NCI-H2196 (cell line): Measurements from ENCODE around the gene ASAP2.
A peak's percentile ranks its signal among the peaks of the same experiment; 100 is the strongest.

Source experiments
- DNase-seq: peaks from one replicate; lab custom pipeline; 2025; ENCODE audit not compliant: unreplicated experiment; lab: John Stamatoyannopoulos, UW

The ASAP2 gene

GRCh38 chr2:9419541-9419940 lies 212.9 kb downstream of the ASAP2 start:
- no peak for DNase-seq

DNA sequence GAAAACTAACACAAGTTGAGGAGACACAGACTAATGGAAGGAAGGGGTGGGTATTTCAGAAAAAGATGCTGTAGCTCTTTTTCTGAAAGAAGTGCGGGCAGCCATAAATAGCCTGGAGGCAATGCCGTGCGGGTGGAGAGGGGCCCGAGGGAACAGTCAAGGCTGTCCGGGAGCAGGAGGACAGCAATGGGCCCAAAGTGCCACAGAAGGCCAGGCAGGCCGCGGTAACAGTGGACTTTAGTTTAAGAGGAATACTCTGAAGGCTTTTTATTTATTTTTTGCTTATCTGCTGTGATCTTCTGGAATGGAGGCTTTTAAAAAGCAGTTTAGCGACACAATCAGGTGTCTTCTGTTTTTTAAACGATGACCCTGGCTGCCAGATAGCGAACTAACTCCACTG lies 213.9 kb downstream of the ASAP2 start:
- DNase-seq, result no peak

DNA sequence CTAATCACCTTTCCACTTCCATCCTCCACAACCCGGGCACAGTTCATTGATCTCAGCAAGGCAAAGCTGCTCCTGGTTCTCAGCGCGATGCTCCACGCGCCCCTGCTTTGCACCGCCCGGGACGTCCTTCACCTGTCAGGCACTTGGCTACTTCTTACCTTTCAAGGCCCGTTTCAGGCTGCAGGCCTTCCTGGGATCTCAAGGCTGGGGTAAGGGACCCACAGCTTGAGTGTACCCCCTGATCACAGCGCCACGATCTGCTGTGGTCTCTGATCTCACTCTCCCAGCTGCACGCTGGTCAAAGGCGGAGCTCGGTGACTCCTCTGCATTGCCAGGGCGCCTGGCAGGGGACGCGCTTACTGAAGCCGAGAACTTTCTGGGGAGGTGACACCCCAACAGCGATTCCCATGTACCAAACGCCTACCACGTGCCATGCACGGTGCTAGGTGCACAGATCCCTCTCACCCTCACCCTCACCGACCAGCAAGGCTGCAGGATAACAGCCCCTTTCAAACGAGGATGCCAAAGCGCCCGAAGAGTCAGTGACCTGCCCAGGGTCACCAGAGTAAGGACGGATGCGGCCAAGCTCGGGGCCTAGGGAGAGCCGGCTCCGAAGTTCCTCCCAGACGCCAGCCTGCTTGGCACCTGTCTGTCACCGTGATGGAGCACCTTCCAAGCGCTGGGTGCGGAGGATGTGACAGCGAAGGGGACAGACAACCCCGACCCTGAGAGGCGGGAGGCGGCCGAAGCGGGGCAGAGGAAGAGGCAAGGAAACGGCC lies 215.9 kb downstream of the ASAP2 start:
- no peak for DNase-seq

DNA sequence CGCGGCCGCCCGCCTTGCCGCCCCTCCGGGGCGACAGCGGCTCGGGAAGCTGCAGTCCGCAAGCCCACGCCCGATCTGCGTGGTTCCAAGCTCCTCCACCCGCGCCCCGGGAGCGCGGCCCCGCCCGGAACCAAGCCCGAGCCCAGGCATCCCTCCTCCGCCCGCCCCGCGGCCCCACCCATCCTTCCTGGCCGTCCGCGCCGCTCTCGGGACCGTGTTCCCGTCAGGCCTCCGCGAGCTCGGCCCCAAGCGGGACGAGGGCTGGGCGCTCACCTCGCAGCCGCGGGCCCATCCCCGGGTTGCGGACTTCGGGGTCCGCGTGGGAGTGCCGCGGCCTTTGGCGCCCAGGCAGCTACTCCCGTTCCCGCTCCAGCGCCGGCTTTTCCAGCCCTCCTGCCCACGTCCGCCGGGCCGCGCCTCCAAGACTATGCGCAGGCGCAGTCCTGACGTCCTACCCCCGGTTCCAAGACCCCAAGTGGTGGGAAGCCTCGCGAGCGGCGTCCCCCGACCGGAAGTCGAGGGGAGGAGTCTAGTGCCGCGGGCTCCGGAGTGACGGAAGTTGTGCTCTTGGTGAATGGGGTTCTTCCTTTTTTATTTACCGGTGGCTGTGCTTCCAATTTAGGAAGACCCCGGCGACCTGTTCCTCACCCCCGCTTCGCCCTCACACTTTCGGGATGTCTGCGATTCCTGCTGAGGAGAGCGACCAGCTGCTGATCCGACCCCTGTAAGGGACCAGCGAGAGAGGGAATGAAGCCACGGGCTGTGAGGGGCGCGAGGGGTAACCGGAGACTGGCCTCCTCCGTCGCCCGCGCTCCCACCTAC lies 216.7 kb downstream of the ASAP2 start, which contains the start of the genes CPSF3 and ITGB1BP1:
CPSF3 (plus strand) TSS at position 555 of the 822 bp plus-strand sequence; CDS start at position 675, 120 bp downstream.
ITGB1BP1 (minus strand) TSS at position 429 of the 822 bp plus-strand sequence. CDS start 4,831 bp downstream, outside the sequence.
- peak; percentile 98 for DNase-seq

- no peak for DNase-seq
These were observed 217.3 kb downstream of the ASAP2 start for GRCh38 chr2:9423922-9424272.

GRCh38 chr2:9424447-9425164 lies 218.0 kb downstream of the ASAP2 start:
- no peak for DNase-seq

DNA sequence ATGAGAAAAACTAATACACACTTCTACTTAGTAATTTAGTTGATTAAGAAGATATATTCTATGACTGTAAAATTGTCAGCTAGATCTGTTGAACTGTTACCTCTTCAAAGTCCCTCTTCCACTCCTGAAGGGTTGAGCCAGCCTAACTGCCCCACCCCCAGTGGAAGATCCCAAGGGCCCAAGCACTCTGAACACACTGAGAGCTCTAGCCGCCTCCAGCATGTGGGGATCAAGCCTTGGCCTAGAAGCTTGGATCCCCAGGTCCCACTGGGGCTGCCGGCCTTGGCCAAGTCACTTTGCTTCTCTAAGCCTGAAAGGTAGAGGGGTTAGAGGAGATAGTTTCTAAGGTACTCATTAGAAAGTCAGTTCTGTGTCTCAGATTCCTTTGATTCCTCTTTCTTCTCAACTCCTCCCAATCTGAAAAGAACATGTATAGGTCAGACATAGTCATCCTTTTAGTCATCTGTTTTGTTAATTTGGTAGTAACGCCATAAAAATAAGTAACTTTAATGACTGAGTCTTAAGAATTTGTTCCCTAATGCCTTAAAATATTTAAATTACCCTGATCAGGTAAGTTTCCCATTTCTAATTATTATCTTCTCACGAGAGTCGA lies 222.5 kb downstream of the ASAP2 start:
- no peak for DNase-seq

DNA sequence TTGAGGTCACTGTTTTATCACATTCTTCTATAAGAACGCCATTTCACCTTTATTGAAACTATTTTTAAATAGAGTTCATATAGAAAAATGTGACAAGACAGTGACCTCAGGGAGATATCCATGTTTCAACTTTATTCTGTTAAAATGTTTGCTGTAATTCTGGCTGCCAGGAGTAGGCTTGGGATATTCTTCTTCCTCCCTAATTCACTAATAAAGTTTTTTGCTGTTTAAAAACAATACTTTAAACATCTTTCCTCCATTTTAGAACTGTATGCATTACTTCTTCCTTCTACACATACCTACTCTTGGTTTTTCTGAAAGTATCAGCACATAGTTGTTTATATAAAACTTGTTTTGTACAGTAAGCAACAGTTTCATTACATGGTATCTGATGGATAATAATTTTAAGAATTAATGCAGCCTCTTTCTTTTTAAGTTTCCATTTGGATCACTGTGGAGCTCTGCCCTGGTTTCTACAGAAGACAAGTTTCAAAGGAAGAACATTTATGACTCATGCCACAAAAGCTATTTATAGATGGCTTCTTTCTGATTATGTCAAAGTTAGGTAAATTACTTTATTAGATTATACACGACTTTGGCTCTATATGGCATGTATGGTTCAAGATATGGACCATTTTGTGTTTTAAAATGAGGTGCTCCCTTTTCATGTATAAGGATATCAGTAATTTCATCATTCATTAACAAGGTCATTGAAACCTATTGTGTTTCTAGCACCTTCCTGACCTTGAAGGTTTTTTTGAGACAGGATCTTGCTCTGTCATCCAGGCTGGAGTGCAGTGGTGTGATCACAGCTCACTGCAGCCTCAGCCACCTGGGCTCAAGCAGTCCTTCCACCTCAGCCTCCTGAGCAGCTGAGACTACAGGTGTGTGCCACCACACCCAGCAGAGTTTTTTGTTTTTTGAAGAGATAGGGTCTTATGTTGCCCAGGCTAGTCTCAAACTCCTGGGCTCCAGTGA lies 224.0 kb downstream of the ASAP2 start:
- no peak for DNase-seq

GRCh38 chr2:9434489-9434888 lies 227.9 kb downstream of the ASAP2 start:
- DNase-seq, result no peak

DNA sequence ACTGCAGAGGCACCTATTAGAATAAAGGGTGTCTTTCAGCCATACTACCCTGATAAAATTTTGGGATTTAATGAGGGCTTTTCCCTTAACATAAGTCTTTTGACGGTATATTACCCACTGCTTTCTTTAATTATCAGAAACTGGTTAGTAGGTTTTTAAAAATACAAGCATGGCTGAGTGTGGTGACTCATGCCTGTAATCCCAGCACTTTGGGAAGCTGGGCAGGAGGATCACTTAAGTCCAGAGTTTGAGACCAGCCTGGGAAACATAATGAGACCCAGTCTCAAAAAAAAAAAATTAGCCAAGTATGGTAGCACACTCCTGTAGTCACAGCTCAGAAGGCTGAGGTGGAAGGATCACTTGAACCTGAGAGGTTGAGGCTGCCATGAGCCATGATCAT lies 232.9 kb downstream of the ASAP2 start:
- DNase-seq, result no peak

DNA sequence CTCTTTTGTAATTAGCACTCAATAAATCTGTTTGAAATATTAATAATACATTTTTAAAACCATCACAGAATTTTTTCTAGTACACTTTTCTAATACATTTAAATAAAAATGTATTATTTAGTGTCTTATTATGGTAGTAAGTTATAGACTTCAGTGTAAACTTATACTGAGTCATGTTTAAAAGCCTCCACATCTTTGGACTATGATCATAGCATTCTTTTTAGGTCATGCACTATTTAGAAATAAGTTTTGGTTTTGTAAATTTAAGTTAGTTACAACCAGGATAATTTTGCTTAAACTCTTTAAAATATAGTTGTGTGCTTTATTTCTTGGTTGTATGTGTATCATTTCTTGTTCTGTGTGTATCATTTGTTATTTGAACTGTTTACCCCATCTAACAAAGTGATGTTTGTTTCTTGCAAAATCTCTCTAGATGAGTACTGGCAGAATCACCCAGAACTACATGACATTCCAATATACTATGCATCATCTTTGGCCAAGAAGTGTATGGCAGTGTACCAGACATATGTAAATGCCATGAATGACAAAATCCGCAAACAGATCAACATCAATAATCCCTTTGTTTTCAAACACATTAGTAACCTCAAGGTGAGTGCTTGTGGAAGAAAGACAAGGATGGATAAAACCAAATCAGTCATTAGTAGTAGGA lies 233.6 kb downstream of the ASAP2 start:
- no peak for DNase-seq

- no peak for DNase-seq
These were observed 234.9 kb downstream of the ASAP2 start for GRCh38 chr2:9441556-9441955.

DNA sequence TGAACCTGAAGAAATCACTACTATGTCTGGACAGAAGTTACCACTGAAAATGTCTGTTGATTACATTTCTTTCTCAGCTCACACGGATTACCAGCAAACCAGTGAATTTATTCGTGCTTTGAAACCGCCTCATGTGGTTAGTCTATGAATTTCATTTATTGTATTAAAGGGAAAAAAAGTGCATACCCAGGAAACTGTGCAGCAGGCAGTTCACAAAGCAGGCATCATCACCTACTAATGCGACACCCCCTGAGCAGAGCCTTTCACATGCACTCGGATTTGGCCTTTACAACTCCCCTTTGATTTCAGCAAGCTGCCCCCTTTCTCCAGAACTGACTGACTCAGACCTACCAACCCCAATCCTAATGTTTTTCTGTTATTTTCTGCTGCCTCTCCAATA lies 236.9 kb downstream of the ASAP2 start:
- DNase-seq, result no peak

DNA sequence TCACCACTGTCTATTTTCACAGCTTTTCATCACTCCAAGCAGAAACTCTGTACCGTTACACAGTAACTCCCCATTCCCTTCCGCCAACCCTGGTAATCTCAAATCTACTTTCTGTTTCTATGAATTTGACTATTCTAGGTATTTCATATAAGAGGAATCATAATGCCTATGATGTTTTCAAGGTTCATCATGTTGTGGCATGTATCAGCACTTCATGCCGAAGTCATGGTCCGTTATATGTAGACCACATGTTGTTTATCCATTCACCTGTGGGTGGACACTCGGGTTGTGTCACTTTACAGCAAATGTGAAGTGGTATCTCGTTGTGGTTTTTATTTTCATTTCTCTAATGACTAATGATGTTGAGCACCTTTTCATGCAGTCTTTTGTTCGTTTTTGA lies 238.5 kb downstream of the ASAP2 start:
- no peak for DNase-seq

DNA sequence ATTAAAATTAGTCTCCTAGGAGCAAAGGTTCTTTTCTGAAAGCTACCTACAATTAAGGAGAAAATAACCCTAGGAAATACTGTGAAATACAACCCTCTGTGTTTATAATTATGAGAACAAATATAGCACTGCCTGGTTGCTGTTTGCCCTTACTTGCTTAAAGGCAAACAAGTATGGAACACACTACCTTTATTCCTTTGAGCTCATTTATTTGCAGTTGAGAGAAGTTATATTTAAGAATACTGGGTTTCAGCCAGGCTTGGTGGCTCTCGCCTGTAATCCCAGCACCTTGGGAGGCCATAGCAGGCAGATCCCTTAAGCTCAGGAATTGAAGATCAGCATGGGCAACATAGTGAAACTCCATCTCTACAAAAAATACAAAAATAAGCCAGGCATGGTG lies 244.6 kb downstream of the ASAP2 start:
- DNase-seq, result no peak
